ENCODE data around the gene VSNL1. TPM values are rescaled to one million over a fixed set of nuclear protein-coding genes. Genes with fewer than 3 reads are reported as not detected.
"Not testable (repeated sequence)": the region's sequence is repeated elsewhere in the genome, so short reads cannot be mapped to it uniquely, and the experiment has no call there.

The VSNL1 gene
- total RNA-seq, 1 donor from 2014 or later: not detected

DNA sequence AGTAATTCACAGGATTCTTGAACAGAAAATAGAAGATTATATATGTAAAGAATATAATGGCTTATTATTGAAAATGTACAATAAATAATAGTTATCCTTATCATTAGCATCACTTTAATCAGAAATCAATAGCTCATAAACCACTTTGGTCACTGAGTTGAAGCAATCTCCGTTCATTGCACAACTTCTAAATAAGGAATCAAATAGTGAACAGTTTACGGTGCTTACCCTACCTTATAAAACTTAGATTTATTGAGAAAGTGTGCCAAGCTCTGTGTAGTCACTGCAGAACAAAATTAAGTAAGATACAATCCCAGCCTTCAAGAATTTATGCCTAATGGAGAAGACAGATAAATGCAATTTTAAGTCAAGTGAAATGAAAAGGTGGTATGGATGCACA is 6.7 kb downstream of the VSNL1 start:
- H3K4me3 ChIP-seq (ENCODE audit: low read depth, low read length): no peak overlapping the region
- DNase-seq (ENCODE audit: low read depth): no peak
- TF ChIP-seq, protein P1, sequence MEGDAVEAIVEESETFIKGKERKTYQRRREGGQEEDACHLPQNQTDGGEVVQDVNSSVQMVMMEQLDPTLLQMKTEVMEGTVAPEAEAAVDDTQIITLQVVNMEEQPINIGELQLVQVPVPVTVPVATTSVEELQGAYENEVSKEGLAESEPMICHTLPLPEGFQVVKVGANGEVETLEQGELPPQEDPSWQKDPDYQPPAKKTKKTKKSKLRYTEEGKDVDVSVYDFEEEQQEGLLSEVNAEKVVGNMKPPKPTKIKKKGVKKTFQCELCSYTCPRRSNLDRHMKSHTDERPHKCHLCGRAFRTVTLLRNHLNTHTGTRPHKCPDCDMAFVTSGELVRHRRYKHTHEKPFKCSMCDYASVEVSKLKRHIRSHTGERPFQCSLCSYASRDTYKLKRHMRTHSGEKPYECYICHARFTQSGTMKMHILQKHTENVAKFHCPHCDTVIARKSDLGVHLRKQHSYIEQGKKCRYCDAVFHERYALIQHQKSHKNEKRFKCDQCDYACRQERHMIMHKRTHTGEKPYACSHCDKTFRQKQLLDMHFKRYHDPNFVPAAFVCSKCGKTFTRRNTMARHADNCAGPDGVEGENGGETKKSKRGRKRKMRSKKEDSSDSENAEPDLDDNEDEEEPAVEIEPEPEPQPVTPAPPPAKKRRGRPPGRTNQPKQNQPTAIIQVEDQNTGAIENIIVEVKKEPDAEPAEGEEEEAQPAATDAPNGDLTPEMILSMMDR (conservative IDR thresholded peaks at IDR 0.05; ENCODE audit: low read depth, low read length): no peak

DNA sequence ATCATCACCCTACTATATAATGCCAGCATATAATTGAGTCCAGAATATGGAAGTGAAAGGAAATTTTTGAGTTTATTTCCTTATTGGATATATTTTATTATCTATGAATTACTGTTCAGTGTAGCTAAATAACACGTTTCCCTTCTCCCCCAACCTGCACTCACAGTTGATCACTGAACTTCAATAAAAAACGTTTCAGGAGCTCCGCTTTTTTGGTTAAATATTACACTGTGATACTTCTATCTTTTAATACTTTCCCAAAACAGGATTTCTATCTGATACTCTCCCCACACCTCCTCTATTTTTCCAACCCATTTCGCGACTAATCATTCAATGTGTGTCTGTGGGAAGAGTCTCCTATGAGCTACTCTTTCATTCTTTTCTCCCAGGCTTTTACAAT is 7.2 kb downstream of the VSNL1 start:
- H3K4me3 ChIP-seq (ENCODE audit: low read depth, low read length): no peak overlapping the region
- TF ChIP-seq, protein P1 (conservative IDR thresholded peaks at IDR 0.05; ENCODE audit: low read depth, low read length): no peak
- DNase-seq (ENCODE audit: low read depth): no peak

- TF ChIP-seq, protein P1 (conservative IDR thresholded peaks at IDR 0.05; ENCODE audit: low read depth, low read length): no peak
- DNase-seq (ENCODE audit: low read depth): no peak
- H3K4me3 ChIP-seq (ENCODE audit: low read depth, low read length): no peak overlapping the region
Observed at GRCh38 chr2:17550907-17551306, 10.4 kb downstream of the VSNL1 start.

DNA sequence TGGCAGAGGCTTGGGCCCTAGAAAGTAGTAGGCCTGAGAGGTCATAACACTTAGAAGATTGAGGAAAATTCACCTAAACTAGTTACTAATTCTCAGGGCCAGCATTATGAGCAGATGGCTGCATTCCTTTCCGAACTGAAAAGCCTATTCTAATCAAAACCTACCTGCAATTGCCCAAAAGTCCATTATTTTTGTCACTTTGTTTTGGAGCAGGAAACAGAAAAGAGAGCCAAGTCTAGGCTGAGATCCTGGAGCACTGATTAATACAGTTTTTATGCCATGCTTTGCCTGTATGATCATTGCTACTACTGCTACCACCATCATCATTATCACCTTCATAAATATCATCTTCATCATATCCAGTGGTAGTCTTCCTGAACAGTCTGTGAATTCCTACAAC is 14.7 kb downstream of the VSNL1 start:
- DNase-seq (ENCODE audit: low read depth): no peak
- no peak overlapping the region for H3K4me3 ChIP-seq (ENCODE audit: low read depth, low read length)
- TF ChIP-seq, protein P1 (conservative IDR thresholded peaks at IDR 0.05; ENCODE audit: low read depth, low read length): no peak

GRCh38 chr2:17557596-17557995 is 17.1 kb downstream of the VSNL1 start:
- TF ChIP-seq, protein P1 (conservative IDR thresholded peaks at IDR 0.05; ENCODE audit: low read depth, low read length): no peak
- no peak for DNase-seq (ENCODE audit: low read depth)
- H3K4me3 ChIP-seq (ENCODE audit: low read depth, low read length): no peak overlapping the region

DNA sequence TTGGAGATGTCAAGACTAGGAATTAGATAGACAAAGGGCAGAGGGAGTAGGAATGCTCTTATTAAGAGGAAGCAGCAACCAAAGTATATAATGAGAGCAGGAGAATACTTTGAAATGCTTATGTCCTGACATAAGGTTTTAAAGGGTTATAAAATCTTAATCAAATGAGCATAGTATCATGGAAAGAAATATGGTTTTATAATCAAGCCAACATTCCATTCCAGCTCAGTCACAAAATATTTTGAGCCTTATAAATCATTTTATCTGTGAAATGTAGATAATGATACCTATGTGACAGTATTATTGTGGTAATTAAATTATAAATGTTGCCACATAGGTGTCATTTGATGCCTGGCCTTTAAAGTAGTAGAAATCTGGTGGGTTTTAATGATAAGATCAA is 17.6 kb downstream of the VSNL1 start:
- DNase-seq (ENCODE audit: low read depth): no peak
- TF ChIP-seq, protein P1 (conservative IDR thresholded peaks at IDR 0.05; ENCODE audit: low read depth, low read length): no peak
- H3K4me3 ChIP-seq (ENCODE audit: low read depth, low read length): no peak overlapping the region

DNA sequence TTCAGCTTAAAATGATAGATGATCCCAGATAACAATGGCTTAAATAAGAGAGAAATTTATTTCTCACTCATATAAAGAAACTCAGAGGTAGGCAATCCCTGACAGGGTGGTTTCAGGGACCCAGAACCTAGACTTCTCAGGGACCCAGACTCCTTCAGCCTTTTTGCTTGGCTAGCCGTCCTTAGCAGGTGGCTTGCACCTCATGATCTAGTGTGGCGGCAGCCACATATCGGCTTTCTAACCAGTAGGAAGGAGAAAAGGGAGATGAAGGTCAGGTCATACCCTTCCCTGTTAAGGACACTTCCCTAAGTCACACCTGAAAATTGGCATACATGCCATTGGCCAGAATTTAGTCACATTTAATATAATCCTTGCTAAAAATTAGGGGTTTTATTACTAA is 18.4 kb downstream of the VSNL1 start:
- TF ChIP-seq, protein P1 (conservative IDR thresholded peaks at IDR 0.05; ENCODE audit: low read depth, low read length): no peak
- no peak overlapping the region for H3K4me3 ChIP-seq (ENCODE audit: low read depth, low read length)
- DNase-seq (ENCODE audit: low read depth): no peak

GRCh38 chr2:17565726-17566125 is 25.2 kb downstream of the VSNL1 start:
- DNase-seq (ENCODE audit: low read depth); H3K4me3 ChIP-seq (ENCODE audit: low read depth, low read length): not testable (repeated sequence)

Measured in epithelial cell of proximal tubule (primary cell).